ENCODE measurements around the gene PAK1.
"Not testable (repeated sequence)": the region's sequence is repeated elsewhere in the genome, so short reads cannot be mapped to it uniquely, and the experiment has no call there.

The PAK1 gene

DNA sequence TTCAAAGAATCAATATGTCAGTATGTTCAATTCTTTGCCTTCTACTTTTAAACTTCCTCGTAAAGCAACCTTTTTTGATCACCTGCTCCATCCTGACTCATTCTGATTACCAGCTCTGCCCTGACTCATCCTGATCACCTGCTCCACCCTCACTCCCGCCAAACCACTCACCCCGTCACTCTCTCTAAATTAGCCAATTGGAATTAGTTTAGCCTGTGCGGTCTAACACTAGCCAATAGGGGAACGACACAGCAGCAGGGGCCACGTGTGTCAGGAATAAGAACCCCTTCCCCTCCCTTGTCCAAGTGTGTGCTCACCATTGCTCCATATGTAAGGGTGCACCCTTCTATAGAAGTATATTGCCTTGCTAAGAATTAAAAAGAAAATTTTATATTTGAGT lies 173.9 kb downstream of the PAK1 start:
- not testable (repeated sequence) for DNase-seq

DNA sequence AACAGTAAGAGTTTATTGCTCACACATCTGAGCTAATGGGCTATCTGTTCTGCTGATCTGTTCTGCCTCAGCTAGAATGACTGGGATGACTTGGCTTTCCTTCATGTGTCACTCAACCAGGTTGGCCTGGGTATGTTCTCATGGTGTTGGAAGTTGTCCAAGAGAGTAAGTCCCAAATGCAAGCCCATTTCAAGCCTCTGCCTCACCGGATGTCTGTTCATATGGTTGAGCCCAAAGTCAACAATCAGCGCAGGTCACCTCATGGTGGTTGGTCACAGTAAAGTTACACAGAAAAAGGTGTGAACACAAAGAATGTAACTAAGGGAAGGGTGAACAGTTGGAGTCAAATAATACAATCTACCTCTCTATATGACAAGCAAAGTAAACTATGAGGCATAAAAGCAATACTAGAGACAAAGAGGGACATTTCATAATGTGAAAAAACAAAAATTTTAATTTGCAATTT lies 174.3 kb downstream of the PAK1 start:
- no peak for DNase-seq

DNA sequence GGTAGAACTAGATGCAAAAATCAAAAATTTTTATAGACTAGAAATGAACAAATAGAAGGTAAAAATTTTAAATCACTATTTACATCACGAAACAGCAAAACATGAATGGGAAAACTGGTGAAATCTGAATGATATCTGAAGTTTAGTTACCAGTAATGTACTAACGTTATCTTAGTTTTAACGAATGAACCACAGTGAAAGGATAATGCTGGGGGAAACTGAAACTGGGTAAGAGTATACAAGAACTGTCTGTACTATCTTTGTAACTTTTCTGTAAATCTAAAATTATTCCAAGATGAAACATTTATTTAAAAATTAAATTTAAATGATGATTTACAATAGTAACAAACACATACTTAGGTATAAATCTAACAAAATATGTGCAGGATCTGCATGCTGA lies 179.9 kb downstream of the PAK1 start:
- no peak for DNase-seq

- DNase-seq = no peak
These were observed 184.2 kb downstream of the PAK1 start for GRCh38 chr11:77289737-77290136.

DNA sequence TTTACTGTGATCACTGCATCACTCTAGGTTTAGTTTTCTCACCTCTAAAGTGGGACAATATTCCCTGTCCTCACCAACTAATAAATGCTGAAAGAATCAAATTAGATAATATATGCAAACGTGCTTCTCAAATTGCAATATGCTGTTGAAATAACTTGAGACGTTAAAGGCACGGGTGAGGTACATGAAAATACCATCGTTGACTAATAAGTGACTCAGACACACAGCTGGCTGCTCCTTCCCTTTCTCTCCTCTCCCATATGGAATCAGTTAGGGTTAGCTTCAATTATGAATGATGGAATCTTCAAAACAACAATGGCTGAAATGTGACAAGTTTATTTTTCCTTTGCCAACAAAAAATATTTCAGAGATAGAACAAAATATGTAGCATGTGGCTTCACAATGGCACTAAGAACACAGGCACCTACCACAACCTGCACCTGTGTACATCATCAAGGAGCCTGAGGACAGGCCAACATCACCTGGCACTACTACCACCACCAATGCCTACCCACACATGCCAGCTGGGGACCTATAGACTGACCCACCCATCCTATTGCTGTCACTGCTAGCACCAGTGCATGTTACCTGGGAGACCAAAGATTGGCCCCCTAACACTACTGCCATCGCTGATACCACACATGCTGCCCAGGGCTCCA lies 186.2 kb downstream of the PAK1 start:
- DNase-seq = no peak

DNA sequence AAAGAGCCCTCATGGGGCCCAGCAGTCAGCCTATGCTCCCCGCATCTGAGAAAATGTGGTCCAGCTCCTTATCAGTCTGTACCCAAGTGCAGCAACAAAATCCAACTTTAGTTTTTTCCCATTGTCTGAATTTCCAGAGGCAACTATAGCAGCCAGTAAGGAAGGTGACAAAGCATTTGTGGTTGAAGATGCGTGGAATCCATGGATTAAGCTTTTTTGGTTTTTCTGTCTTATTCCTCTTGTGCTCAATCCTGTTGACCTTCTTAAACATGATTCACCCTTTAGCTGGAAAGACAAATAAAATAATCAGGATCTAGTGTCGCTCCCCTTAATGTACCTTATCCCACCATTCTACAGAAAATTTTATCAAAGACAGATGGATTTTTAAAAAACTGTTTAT lies 186.8 kb downstream of the PAK1 start:
- no peak for DNase-seq

DNA sequence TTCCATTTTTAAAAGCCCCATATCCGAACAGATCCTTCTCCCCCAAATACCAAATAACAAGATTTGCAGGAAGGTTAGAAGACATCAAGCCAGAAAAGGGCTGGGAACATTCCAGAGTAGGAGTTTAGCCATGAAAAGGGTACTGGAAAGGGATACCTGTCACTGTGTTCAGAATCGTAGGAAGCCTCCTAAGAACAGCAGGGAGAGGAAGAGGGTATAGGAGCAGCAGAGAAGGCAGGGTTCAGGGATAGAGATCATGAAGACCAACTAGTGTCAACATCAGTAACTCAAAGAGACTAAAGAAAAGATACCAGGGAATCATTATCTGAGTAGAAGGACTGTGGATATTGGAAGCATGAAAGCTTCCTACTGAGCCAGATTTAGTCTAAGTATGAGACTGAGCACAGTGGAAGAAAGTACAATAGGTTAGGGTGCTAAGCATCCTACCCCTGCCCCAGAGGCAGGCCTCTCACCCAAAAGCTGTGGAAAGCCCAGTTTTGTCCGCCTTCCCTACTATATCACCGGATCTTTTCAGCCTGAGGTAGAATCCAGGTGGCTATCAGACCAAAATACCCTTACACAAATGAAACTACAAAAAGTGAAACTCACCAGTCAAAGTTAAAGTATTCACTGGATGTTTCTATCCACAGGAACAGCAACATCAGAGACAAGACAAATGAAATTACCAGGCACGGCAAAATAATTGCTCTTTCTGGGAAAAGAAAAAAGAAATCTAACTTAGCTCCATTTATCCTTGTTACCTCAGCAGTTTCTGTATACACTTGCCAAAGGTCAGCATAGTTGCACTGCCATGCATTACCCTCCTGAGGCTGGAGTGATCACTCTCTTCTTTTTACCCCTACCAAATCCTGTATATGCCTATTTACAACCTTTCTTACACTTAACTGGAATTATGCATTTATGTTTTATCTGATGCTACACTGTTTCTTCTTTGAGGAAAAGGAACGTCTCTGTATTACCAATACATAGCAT lies 189.1 kb downstream of the PAK1 start:
- no peak for DNase-seq

DNA sequence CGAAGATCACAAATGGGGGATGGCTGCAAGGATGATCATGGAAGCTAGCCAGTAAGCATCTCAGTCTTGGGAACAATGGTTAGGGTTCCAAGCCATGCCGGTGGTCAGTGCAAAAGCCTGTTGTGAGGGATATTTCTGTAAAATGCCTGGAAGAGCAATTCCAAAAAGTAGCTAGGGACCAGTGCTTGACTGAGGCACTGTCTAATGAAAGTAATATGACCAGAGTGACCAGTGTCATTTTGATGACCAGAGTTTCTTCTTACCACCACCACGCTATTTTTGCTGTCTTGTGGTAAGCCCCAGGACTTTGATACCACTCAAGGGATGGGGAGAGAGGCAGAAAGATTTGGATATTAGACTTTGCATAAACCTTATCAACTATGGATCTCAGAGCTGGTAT lies 190.8 kb downstream of the PAK1 start:
- DNase-seq = no peak

DNA sequence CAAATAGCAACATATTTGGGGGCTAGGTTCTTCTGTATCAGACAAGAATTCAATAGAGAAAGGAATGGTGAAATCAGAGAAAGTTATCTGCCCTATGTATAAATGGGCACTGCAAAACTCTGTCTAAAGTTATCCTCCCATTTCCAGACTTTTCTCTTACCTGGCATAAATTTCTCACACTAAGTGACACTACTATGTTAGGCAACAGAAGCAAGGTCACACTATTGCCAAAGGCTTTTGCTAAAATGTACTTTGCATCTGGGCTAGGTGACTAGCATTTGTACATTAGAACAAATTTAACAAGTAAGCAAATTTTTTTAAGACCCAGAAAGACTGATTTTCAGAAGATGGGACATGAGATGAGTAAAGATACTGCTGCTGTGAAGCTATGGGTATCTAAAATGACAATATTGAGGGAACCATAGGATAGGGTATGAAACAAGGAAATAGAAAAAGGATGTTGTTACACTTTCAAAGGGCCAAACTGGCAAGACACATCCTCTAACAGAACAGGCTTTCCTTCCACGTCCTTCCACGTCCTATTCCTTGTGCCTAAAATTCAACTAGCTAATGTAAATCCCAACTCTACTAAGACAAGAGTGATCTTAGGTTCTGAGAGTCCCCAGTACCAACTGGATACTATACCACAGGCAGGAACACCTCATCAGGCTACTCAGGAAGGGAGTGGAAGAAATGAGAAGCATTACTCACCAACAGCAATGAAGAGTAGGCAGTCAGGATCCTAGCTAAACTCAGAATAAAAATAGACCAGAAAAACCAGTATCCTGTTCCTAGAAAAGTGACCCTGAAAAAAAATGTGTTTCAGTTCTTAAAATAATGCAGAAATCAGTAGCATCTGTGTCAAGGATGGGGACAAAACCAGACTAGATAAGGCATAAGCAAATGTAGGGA lies 195.0 kb downstream of the PAK1 start:
- DNase-seq = no peak

- no peak for DNase-seq
These were observed 197.6 kb downstream of the PAK1 start for GRCh38 chr11:77276271-77276670.
